GM19463 (cell line): ENCODE data around the gene FDXR.
"Not testable (repeated sequence)": the region's sequence is repeated elsewhere in the genome, so short reads cannot be mapped to it uniquely, and the experiment has no call there.

ENCODE experiments used
- ATAC-seq: cut with Tn5 transposase; IDR thresholded peaks from one replicate; pipeline ENCODE4 v1.9.1; 2021; ENCODE audit warnings: mild to moderate bottlenecking, moderate library complexity; ENCODE audit not compliant: unreplicated experiment

Gene FDXR

DNA sequence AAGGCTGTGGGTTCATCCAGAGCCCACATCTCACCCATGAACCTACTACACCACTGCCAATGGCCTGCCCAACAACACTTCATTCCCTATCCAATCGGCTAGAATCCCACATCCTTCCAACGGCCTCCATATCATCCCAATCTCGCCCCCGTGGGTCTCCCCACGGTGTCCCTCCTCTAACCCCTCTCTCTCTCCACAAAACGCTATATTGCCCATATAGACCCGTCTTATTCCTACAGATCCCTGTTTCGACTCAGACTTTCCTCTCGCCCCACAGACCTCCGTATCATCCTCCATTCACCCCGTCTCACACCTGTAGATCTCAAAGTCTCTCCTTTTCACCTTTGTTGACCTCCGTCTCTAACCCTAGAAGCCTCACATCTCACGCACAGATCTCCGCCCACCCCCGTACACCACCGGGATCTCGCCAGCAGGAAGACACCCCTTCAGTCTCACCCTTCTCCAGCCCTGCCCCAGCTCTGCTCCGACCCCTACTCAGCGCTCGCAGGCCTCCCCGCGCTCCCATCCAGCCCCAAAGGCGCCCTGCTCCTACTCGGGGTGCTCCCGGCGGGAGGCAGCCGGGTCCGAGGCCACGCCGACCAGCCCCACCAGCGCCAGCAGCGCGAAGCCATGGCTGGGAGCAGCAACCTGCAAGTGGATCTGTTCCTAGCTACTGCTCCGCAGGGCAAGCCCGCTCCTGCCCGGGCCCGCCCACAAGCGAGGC is at the start of gene FDXR:
Gene FDXR (minus strand): TSS at position 682 of the 724 bp plus-strand sequence. CDS start 50 bp downstream, at position 632.
- peak; percentile 21 for ATAC-seq

- no peak for ATAC-seq
Measured at GRCh38 chr17:74922172-74922571, 49.4 kb upstream of the FDXR start.

GRCh38 chr17:74921769-74922168 is 49.0 kb upstream of the FDXR start:
- no peak for ATAC-seq

- no peak for ATAC-seq
Measured at GRCh38 chr17:74921026-74921681, 48.4 kb upstream of the FDXR start.

- no peak for ATAC-seq
Measured at GRCh38 chr17:74920642-74921025, 47.8 kb upstream of the FDXR start.

DNA sequence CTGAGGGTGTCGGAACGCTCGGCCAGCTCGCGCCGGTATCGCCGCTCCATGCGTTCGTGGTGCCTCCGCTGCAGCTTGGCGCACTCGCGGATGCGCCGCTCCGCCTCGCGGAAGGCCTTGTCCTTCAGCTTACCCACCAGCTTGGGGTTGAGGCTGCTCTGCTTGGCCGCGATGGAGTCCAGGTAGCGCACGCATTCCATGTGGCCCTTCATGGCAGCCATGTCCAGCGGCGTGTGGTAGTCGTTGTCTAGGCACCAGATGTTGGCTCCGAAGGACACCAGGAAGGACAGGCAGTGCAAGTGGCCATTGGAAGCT is 47.5 kb upstream of the FDXR start:
- ATAC-seq, result no peak

GRCh38 chr17:74919440-74920305 is 46.9 kb upstream of the FDXR start:
- no peak for ATAC-seq

GRCh38 chr17:74918906-74919305 is 46.1 kb upstream of the FDXR start:
- ATAC-seq, result no peak

GRCh38 chr17:74917430-74917829 is 44.6 kb upstream of the FDXR start:
- ATAC-seq, result no peak

- no peak for ATAC-seq
Measured at GRCh38 chr17:74916851-74917199, 44.0 kb upstream of the FDXR start.

GRCh38 chr17:74916136-74916850 is 43.5 kb upstream of the FDXR start:
- ATAC-seq, result no peak

GRCh38 chr17:74911423-74911822 is 38.6 kb upstream of the FDXR start:
- ATAC-seq, result not testable (repeated sequence)

DNA sequence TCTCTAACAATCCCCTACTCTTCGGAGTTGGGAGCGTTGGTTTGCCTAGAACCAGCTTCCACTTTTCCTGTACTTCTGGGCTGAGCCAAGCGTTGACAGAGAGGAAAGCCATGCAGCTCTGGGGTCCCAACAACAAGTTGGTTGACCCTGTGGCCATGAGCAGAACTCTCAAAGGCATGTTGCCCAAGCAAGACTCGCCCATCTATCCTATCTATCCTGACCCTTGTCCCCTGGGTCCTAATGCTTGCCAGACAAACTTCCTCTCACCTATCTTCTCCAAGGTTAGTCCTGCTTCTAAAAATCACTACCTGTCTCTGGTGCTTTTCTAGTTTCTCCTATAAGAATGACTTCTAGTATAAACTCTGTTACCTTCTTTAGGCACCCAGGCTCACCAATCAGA is 36.3 kb upstream of the FDXR start:
- ATAC-seq, result not testable (repeated sequence)

GRCh38 chr17:74907012-74907411 is 34.2 kb upstream of the FDXR start:
- no peak for ATAC-seq

GRCh38 chr17:74906214-74906793 is 33.5 kb upstream of the FDXR start:
- not testable (repeated sequence) for ATAC-seq

GRCh38 chr17:74904687-74905409 is 32.1 kb upstream of the FDXR start:
- ATAC-seq, result no peak

- no peak for ATAC-seq
Measured at GRCh38 chr17:74903671-74904070, 30.9 kb upstream of the FDXR start.

DNA sequence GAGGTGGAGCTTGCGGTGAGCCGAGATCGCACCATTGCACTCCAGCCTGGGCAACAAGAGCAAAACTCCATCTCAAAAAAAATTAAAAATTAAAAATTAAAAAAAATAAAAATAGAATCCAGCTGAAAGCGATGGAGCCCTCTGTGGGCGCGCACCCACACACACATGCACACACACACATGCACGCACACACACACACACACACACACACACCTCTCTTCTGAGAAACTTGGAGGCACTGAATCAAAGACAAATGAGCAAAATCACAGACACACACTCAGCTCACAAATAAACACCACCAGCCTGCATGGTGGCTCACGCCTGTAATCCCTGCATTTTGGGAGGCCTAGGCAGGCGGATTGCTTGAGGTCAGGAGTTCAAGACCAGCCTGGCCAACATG is 30.2 kb upstream of the FDXR start:
- ATAC-seq, result no peak

- no peak for ATAC-seq
Measured at GRCh38 chr17:74901353-74902135, 28.8 kb upstream of the FDXR start.
